A673 (cell line): ENCODE measurements around the gene H3-3A. TPM values are rescaled to one million over a fixed set of nuclear protein-coding genes. Genes with fewer than 3 reads are reported as not detected.

Experiments
- BruUV-seq: library from RNA; stranded (reverse); fragments of 400-500 nt; replicated peaks from 2 replicates; lab custom pipeline; 2021; lab: Mats Ljungman, UMichigan
- CTCF ChIA-PET: fragments of 300-600 bp; sonication (Branson Sonifier 250); formaldehyde crosslinking; loops from one replicate; lab custom pipeline; 2022; ENCODE audit warnings: antibody characterized with exemption; lab: Charles Lee
- POLR2A ChIA-PET: fragments of 300-600 bp; sonication (Branson Sonifier 250); formaldehyde crosslinking; loops from one replicate; lab custom pipeline; 2022; ENCODE audit warnings: antibody characterized with exemption; ENCODE audit not compliant: low non-redundant PET; lab: Charles Lee
- DNase-seq: peaks from one replicate; pipeline ENCODE4 v3.0.0-alpha.2; 2015; ENCODE audit warnings: low spot score
- H3K27ac ChIP-seq: fragments of 200-600 bp; sonication (generic); 2 replicates; pipeline ENCODE4 v1.5.1; 2016; ENCODE audit warnings: mixed run types, low read depth, mild to moderate bottlenecking, mixed read lengths, antibody characterized with exemption, low read length; ENCODE audit not compliant: poor library complexity, severe bottlenecking
- H3K27me3 ChIP-seq: fragments of 200-600 bp; sonication (generic); replicated peaks from 2 replicates; pipeline ENCODE4 v1.6.1; 2017; ENCODE audit warnings: mixed run types, low read depth, mild to moderate bottlenecking, mixed read lengths, antibody characterized with exemption, low read length; ENCODE audit not compliant: insufficient read depth, poor library complexity
- H3K36me3 ChIP-seq: fragments of 200-600 bp; sonication (generic); 2 replicates; pipeline ENCODE4 v1.6.1; 2016; ENCODE audit warnings: mixed run types, mild to moderate bottlenecking, mixed read lengths, antibody characterized with exemption, low read length; ENCODE audit not compliant: insufficient read depth, poor library complexity, severe bottlenecking
- H3K4me1 ChIP-seq: fragments of 200-600 bp; sonication (generic); 2 replicates; pipeline ENCODE4 v1.6.1; 2017; ENCODE audit warnings: mixed run types, mild to moderate bottlenecking, mixed read lengths, antibody characterized with exemption, low read length; ENCODE audit not compliant: insufficient read depth, poor library complexity, severe bottlenecking
- H3K4me3 ChIP-seq: fragments of 200-600 bp; sonication (generic); 2 replicates; pipeline ENCODE4 v1.5.1; 2016; ENCODE audit warnings: low read depth, mixed run types, mild to moderate bottlenecking, mixed read lengths, low read length; ENCODE audit not compliant: poor library complexity, severe bottlenecking
- H3K9me3 ChIP-seq: fragments of 200-600 bp; sonication (generic); 2 replicates; pipeline ENCODE4 v1.6.1; 2016; ENCODE audit warnings: mixed run types, low read depth, mild to moderate bottlenecking, mixed read lengths, antibody characterized with exemption, low read length; ENCODE audit not compliant: poor library complexity, severe bottlenecking
- EZH2 ChIP-seq: fragments of 200-600 bp; sonication (generic); IDR thresholded peaks from 2 replicates; pipeline ENCODE4 v1.6.1; 2017; ENCODE audit warnings: borderline replicate concordance, low read depth, mild to moderate bottlenecking, mixed read lengths, antibody characterized with exemption, low read length; ENCODE audit not compliant: poor library complexity, severe bottlenecking
- intact Hi-C: fragments of 100-400 bp; cut with micrococcal nuclease; formaldehyde crosslinking; loops from one replicate; pipeline ENCODE4 v1.10.0; 2022; ENCODE audit not compliant: unreplicated experiment
- total RNA-seq: library from RNA; stranded (reverse); gene quantifications from 2 replicates; pipeline ENCODE4 v1.2.3, GENCODE V29; 2021
- TF ChIP-seq, protein P1 (sequence below): fragments of 300-800, 200-600 bp; sonication (generic); conservative IDR thresholded peaks from 2 replicates; pipeline ENCODE4 v1.5.1; 2017; ENCODE audit warnings: low read depth, mild to moderate bottlenecking, antibody characterized with exemption, low read length, moderate library complexity, mixed read lengths

H3-3A gene
- total RNA-seq, 1 experiment from 2014 or later = 638 TPM

GRCh38 chr1:226097866-226098625 lies 35.5 kb downstream of the H3-3A start:
- CTCF ChIA-PET = interaction anchor here (1.7 kb wide), 1 partner anchor 14 kb away, joined by 4 read pairs; no protein-coding TSS in a partner anchor

DNA sequence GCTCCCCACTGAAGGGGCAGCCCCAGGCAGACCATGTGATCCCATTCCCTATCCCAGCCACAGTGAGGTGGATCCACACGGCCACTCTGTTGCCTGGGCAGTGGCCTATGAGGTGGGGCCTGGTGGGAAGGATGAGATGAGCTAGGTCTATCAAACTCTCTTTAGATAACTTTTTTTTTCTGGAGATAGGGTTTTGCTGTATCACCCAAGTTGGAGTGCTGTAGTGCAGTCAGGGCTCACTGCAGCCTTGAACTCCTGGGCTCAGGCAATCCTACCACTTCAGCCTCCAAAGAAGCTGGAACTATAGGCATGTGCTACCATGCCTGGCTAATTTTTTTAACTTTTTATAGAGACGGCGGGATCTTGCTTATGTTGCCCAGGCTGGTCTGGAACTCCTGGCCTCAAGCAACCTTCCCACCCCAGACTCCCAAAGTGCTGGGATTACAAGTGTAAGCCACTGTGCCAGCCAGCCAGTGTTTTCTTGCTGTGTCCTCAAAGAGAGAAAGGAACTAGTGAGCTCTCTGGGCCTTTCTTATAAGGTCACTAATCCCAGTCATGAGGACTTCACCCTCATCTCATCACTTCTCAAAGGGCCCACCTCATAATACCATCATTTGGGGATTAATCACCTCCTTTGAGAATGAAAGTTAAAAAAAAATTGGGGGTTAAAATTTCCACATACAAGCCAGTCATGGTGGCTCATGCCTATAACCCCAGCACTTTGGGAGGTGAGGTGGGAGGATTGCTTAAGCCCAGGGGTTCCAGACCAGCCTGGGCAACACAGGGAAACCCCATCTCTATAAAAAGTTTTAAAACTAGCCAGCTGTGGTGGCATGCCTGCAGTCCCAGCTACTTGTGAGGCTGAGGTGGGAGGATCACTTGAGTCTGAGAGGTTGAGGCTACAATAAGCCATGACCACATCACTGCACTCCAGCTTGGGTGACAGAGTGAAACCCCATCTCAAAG lies 36.6 kb downstream of the H3-3A start:
- no peaks in the 10 kb centered on the region for H3K36me3 ChIP-seq
- no peak overlapping the region for H3K27ac ChIP-seq
- DNase-seq = no peak
- H3K4me1 ChIP-seq = peaks cover 26% of the 10 kb centered on the region
- ChIA-PET POLR2A (no interaction called here), CTCF (interaction anchor here (1.7 kb wide), 1 partner anchor 15 kb away, joined by 4 read pairs; no protein-coding TSS in a partner anchor)
- no peaks in the 10 kb centered on the region for H3K9me3 ChIP-seq
- no TSS peak for BruUV-seq
- H3K4me3 ChIP-seq = no peak overlapping the region
- intact Hi-C loops = no loop called here
- TF ChIP-seq EZH2 = no peak
- TF ChIP-seq, protein P1, sequence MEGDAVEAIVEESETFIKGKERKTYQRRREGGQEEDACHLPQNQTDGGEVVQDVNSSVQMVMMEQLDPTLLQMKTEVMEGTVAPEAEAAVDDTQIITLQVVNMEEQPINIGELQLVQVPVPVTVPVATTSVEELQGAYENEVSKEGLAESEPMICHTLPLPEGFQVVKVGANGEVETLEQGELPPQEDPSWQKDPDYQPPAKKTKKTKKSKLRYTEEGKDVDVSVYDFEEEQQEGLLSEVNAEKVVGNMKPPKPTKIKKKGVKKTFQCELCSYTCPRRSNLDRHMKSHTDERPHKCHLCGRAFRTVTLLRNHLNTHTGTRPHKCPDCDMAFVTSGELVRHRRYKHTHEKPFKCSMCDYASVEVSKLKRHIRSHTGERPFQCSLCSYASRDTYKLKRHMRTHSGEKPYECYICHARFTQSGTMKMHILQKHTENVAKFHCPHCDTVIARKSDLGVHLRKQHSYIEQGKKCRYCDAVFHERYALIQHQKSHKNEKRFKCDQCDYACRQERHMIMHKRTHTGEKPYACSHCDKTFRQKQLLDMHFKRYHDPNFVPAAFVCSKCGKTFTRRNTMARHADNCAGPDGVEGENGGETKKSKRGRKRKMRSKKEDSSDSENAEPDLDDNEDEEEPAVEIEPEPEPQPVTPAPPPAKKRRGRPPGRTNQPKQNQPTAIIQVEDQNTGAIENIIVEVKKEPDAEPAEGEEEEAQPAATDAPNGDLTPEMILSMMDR = no peak
- no peaks in the 10 kb centered on the region for H3K27me3 ChIP-seq

More at GRCh38 chr1:226097866-226098625, 35.5 kb downstream of the H3-3A start:
- peak; percentile 60 for DNase-seq
- Histone ChIP-seq H3K4me1 (peaks cover 26% of the 10 kb centered on the region), H3K36me3 (no peaks in the 10 kb centered on the region), H3K4me3 (no peak overlapping the region), H3K9me3 (no peaks in the 10 kb centered on the region), H3K27me3 (no peaks in the 10 kb centered on the region), H3K27ac (no peak overlapping the region)
- TF ChIP-seq, protein P1 = no peak
- TF ChIP-seq EZH2 = no peak
- intact Hi-C loops = no loop called here
- POLR2A ChIA-PET = no interaction called here
- BruUV-seq = no TSS peak
